Stimulated activated naive CD4-positive, alpha-beta T cell (primary cell): Measurements from ENCODE around the gene HNRNPK.
A peak's percentile ranks its signal among the peaks of the same experiment; 100 is the strongest.
"Not testable (repeated sequence)": the region's sequence is repeated elsewhere in the genome, so short reads cannot be mapped to it uniquely, and the experiment has no call there.

Source experiments
- DNase-seq, 6 experiments: peaks; one replicate each; lab custom pipeline; 2025; lab: John Stamatoyannopoulos, UW

Gene HNRNPK

DNA sequence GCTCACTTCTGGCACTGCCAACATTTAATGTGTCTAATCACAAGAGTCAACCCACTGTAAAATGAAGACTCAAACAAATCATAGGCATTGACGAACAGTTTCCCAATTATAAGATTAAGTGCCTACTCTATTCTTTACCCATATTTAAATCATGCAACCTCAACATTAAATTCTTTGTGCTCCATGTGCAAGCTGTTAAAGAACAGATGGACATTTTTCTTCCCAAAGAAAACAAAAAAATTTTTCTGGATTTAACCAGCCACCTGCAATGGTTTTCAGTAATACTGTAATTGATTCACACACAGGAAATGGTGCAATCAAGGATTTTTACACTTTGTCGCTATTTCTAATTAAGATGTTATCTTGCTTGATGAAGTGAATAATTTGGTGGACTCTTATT lies 3.6 kb downstream of the HNRNPK start:
- DNase-seq = no peak

DNA sequence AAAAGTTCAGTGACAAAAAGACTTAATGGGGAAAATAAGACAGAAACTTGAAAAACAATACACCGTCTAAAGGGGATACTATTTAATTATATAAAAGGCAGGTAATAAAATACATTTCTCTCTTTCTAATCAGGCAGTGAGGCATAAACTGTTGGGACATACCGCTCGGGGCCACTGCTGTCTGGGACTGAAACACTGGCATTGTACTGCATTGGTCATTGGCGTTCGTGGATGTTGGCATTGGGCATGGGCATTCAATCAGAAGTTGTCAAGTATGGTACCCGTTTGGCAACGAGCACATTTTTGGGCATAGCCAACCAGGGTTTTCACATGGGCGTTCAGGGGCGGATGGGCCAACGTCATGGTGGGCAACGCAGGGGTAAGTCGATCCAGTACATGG lies 4.7 kb downstream of the HNRNPK start:
- no peak for DNase-seq

DNA sequence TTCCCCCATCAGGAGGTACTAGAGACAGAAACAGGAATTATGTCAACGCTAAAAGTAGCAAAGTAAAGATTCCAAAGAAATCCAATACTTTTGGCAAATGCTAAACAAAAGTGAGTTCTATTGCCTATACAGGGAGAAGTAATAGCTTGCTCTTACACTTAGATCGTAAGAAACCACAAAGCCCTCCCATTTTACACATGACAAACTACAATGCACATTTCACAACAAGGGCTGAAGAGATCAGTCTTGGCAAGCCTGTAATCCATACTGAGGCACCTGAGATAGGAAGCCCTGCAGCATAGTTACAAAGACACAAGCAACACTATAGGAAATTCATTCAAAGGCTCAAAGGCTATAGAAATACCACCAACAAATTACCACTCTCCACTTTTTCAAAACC lies 7.7 kb downstream of the HNRNPK start:
- no peak for DNase-seq

DNA sequence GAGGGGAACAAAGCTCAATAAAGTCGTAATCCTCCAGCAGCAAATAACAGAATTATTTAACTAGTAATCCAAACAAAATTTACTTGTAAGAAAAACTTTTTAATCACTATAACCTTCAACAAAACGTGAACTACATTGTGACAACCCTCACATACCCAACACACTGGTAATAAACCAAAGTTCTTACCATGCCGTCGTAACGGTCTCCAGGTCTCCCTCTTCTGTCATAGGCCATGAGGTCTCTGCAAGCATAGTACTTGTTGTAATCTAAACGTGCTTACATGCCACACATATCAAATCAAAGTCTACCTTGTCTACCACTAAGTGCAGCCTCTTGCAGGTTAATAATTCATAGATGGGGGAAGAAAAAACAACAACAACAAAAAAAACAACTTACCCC lies 8.5 kb downstream of the HNRNPK start:
- no peak for DNase-seq

DNA sequence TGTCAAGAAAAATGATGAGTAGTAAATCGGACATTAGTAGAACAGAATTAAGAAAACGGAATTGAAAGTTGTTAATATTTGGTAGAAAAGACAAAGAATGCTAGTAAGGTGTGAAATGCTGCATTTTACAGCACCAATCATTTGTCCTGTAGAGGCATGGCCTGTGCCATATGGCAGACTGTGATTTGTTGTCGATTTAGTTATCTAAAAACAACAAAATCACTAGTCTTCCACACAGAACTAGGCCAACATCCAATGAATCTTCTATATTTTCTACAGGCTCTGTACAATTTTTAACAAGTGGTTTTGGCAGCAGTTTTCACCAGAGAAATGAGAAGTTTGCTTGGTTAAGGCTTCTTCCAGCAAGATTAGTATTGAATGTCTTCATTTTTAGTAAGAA lies 10.4 kb downstream of the HNRNPK start:
- no peak for DNase-seq

DNA sequence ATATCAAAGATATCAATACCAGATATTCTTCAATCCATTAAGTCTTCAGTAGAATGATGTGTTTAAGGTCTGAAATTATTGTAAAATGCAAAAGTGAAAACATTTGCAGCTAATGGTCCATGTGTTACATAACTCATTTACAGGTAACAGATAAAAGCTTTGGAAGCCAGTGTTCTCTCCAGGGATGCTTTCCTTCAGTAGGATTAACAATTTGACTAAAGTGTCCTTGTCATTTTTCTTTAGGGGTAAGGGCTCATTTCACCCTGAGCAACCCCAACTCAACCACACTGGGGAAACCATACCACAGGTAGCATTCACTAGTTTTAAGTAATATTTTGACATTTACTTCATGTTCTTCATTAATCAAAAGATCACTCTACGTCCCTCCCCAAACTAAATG lies 12.9 kb downstream of the HNRNPK start:
- no peak for DNase-seq

DNA sequence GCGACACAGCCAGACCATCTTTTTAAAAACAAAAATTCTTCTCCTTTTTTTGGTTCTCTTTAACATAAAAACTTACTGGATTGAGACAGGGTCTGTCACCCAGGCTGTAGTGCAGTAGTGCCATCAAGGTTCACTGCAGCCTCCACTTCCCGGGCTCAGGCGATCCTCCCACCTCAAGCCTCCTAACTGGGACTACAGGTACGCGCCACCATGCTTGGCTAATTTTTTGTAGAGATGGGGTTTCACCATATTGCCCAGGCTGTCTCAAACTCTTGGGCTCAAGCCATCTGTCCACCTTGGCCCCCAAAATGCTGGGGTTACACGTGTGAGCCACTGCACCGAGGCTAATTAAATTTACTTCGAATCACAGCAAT lies 13.8 kb downstream of the HNRNPK start:
- peak in 1 of 6 experiments; percentile 38 for DNase-seq

DNA sequence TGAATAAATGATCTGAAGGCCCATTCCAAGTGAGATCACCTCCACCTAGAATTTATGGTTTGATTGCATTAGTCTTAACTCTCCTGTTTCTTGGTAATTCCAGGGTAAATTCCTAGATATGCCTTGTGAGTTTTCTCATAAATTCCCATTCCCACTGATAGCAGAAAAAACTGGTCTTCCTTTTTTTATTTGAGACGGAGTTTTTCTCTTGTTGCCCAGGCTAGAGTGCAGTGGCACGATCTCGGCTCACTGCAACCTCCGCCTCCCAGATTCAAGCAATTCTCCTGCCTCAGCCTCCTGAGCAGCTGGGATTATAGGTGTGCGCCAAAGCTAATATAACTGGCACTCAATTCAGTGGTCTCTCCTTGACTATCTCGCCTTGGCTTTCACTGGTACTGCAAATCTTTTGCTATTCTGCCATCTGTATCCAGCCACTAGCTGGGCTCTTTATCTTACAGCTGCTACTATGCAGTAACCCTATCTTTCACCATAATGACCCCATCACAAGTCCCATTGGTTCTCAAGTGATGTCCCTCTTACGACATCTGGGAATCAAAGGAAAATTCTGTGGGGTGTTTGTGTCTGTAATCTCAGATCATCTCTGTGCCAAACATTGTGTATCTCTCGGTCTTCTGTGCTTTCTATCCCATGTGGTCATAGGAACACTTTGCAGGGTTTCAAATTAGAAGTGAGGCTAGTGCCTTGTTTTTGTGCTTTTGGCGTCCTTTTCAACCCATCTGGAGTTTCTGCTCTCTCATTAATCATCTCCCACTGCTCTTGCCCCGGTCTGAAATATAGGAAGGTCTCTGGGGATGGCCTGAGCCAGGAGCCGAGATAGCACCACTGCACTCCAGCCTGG lies 14.4 kb downstream of the HNRNPK start:
- peak in 1 of 6 experiments; percentile 40 for DNase-seq

DNA sequence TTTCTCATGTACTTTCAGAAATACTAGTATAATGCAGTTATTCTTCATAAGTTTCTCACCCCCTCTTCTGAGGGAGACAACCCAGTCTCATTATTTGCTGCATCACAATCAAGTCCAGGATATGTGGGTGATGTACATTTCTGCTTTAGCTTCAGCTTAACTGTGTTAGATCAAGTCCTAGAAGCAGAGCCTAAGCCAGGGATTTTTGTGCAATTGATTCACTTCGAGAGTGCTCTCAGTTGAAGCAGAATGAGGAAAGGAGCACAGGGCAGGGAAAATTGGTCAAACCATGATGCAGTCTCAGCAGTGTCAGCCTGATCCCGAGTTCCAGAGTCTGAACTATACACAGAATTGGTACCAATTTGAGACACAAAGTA lies 15.1 kb downstream of the HNRNPK start:
- DNase-seq = peak in 2 of 6 experiments; percentile 5 to 39

DNA sequence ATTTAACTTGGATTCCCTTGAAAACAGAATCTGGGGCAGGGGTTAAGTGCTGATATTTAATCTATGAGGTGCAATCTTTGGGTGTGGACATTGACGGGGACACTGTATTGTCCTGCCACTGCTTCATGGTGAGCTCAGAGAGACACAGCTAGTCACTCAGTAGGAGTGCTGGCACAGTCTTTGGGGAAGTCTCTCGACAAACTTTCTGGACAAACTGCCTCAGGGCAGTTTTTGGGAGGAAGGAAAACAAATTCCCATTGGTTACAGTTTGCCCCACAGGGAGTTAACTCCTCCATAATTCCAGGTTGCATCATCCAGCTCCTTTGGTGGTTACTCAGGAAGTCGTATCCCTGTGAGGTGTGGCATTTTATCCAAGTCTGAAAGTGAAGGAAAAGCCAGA lies 17.9 kb downstream of the HNRNPK start:
- no peak for DNase-seq

DNA sequence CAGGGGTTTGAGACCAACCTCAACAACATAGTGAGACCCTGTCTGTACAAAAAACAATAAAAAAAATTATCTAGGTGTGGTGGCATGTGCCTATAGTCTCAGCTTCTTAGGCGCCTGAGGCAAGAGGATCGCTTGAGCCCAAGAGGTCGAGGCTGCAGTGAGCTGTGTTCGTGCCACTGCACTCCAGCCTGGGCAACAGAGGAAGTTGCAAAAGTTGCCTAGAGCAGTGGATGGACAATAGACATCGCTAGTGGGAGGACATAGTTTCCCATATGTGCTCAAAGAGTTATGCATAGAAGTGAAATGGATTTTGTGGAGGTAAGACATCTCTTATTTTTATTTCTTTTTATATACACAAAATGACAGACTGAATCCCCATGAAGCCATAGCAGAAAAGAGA lies 19.0 kb downstream of the HNRNPK start:
- DNase-seq = no peak

DNA sequence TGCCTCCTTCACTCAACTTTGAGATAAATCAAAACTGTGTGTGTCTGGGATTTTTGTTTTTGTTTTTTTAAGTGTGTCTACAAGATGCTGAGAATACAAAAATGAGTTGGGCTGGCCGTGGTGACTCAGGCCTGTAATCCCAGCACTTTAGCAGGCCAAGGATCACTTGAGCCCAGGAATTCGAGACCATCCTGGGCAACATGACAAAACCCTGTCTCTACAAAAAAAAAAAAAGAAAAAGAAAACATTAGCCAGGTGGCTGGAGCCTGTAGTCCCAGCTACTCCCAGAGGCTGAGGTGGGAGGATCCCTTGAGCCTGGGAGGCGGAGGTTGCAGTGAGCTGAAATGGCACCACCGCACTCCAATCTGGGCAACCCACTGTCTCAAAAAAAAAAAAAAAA lies 21.0 kb downstream of the HNRNPK start:
- DNase-seq = no peak

DNA sequence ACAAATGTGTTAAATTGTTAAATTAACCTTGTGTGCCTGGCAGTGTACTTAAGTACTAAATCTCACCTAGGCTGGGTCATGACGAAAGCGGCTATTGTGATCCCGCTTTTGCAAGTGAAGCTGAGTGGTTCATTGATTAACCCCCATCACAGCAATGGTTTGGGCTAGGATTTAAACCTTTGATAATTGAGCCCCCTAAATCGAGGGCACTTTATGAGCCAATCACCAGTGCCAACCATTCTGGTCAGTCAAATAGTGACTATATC lies 22.8 kb downstream of the HNRNPK start:
- DNase-seq = peak in 1 of 6 experiments; percentile 28

DNA sequence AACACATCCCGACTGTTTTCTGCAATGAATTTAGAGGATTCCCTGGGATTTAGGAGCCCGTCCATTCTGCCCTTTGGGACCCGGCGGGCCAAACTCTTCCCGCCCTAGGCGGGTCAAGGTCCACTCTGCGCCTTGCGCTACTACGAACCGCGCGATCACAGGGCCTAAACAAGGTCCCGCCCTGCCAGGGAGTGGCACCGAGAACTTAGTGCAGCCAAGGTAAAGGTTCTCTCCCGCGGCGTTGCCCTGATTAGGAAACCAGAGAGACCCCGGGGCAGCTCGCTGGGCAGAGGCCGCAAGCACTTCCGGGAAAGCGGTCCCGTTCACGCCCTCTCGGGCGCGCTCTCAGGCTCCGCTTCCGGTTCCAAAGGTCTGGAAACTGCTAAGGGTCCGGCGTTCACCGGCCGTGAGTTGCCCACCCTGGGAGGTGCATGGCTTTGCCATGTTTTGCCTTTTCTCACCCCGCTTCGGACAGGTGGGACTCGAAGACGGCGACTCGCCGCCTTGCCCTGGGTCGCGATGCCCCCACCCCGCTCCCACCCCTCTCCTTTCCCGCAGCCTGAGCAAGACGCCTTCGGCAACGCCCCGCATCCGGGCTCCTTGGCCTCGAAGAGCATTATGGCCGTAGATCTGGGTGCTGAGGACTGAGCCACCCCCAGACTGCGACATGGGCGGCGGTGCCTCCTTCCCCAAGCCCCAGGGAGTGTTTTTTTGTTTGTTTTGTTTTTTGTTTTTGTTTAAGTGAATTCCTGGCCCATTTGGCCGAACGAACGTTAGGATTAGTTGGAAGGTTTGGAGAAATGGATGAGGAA lies 23.4 kb downstream of the HNRNPK start:
- peak in 5 of 6 experiments; percentile 21 to 60 (median 40) for DNase-seq

DNA sequence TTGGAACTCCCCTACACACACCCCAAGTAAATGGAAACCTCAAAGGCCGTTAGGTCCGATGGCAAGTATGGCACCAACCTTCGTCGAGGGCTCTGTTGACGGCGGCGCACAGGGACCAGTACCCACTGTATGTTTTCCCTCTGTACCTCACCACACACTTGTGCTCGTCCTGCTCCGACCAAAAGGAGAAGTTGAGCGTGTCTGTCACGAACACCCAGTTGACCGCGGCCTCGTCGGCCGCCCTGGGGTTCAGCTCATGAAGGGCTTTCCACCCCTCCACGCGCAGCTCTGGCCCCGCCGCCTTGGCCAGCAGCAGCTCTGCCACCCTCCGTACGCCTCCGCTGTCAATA lies 24.0 kb downstream of the HNRNPK start:
- peak in 1 of 6 experiments; percentile 56 for DNase-seq

DNA sequence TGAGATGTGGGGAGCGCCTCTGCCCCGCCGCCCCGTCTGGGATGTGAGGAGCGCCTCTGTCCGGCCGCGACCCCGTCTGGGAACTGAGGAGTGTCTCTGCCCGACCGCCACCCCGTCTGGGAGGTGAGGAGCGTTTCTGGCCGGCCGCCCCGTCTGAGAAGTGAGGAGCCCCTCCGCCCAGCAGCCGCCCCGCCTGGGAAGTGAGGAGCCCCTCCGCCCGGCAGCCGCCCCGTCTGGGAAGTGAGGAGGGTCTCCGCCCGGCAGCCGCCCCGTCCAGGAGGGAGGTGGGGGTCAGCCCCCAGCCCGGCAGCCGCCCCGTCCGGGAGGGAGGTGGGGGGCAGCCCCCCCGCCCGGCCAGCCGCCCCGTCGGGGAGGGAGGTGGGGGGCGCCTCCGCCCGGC lies 31.9 kb downstream of the HNRNPK start:
- not testable (repeated sequence) for DNase-seq

DNA sequence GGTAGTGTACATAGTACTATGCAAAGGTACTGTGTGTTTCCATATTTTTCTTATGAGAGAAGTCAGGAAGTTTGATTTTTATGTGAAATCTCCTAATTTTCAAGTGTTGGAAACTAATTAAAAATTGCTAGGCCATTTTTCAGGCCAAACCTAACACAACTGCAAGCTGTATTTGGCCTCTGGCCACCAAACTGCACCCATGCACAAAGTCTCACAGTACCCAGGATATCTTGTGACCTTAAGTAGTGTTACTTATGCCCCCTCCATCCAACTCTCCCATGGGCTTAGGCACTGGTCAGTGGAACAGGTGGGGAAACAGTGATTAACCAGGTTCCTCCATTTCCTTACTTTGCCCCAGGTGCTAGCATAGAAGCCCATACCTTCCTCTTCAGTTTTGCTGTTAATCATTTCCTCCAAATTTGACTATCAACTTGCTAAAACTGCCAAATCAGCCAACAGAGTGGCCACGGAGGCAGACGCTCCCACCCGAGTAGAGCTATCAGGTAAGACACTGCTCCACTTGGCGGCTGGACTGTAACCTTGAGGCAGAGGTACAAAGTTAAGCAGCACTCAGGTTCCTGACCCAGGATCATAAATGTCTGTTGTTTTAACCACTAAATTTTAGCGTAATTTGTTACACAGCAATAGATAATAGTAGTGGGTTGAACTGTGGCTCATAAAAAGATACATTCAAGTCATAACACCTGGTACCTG lies 39.3 kb downstream of the HNRNPK start:
- no peak for DNase-seq

DNA sequence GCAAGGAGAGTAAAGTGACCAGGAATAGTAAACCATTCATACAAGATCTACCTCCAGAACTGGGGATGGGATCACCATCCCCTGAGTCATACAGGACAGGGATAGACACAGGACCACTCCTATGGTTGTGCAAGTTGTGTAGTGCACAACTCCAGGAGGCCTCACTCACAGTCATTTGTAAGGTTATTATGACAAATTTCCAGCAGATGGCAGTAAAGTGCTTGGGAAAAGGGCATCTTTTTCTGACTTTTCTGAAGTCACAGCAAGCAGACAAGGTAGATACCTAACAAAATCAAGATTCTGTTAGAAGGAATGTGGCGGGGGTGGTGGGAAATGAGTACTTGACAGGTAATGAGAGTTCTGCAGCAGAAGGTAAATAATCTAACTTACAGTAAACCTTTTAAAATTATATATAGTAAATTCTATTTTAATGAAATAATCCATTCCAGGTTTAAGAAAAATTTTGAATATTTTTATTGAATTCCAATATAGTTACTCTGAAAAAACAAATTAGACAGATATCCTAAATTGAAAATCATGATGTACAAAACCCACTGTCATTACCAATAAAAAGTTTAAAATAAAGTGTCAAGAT lies 42.1 kb downstream of the HNRNPK start:
- DNase-seq = peak in 3 of 6 experiments; percentile 39 to 78 (median 63)

DNA sequence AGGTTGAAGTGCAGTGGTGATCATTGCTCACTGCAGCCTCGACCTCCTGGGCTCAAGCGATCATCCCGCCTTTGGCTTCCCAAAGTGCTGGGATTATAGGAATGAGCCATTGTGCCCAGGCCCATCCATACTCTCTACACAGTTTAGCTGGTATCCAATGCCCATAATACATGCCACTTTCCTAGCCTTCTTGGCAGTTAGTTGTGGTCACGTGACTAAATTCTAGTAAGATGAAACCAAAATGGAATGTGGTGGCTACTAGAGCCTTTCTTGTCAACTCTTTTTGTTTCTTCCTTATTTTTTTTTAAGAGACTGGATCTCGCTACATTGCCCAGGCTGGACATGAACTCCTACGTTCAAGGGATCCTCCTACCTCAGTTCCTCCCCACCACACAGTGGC lies 43.5 kb downstream of the HNRNPK start:
- no peak for DNase-seq

DNA sequence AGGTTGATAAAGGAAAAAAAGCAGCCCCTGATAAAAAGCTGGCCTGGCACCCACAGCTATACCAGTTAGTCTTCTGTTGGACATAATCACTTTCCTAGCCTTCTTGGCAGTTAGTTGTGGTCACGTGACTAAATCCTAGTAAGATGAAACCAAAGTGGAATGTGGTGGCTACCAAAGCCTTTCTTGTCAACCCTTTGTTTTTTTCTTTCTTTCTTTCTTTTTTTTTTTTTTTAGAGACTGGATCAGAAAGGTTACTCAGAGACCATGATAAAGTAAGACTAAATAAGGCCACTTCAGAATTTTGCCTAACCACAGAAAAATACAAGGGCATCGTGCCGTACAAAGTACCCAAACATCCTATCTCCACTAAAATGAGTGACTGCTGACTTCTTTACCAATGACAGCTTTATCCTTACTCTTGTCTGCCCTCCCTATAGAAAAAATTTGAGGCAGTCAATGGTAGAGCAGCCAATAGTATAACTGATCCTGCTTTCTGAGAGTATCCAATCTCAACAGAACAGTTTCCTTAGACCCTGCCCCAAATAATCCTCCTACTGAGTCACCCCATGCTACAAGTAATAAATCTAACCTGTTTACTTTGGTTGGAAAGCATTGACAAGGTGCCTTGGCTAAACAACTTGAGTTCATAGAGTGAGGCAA lies 44.6 kb downstream of the HNRNPK start:
- DNase-seq = no peak

DNA sequence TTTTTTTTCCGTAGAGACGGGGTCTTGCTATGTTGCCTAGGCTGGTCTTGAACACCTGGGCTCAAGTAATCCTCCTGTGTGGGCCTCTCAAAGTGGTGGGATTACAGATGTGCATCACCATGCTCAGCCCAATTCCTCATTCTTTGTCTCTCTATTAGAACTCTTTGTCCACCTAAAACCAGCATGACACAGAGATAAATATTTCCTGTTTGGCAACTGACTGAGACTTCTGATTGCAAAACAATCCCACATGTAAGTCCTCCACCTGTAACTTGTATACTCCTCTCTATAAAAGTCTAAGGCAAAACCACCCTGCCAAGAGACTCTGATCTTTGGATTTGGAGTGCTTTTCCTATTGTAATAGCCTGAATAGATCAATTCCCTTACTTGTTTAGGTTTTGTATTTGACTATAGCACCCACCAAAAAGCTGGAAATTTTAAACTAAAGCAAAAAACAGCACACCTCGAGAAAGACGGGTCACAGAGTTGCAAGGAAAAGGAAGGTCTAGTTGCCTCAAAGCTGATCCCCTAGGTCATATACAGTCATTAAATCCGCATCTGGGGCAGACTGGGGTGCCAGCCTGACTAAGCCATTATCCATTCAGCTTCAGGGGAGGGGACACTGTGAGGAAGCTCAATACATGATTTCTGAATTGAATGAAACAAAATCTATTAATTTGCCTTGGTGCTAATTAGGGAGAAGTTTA lies 45.3 kb downstream of the HNRNPK start:
- no peak for DNase-seq
